ENCODE results near the gene TMTC2.

GRCh38 chr12:82867762-82868500 is 181.2 kb downstream of the TMTC2 start:
- TF ChIP-seq RAD21 (IDR thresholded peaks at IDR 0.05; ENCODE audit: low read depth): no peak
- no peak for TF ChIP-seq NFIC (IDR thresholded peaks at IDR 0.05)
